Caco-2 (cell line): Measurements from ENCODE around the gene TMEM170A. TPM values are rescaled to one million over a fixed set of nuclear protein-coding genes. Genes with fewer than 3 reads are reported as not detected.

Source experiments
- BruUV-seq: library from RNA; stranded (reverse); fragments of 400-500 nt; replicated peaks from 2 replicates; lab custom pipeline; 2021; lab: Mats Ljungman, UMichigan
- CTCF ChIA-PET: fragments of 300-600 bp; sonication (Branson Sonifier 250); formaldehyde crosslinking; loops from one replicate; lab custom pipeline; 2022; ENCODE audit warnings: antibody characterized with exemption; lab: Charles Lee
- POLR2A ChIA-PET: fragments of 300-600 bp; sonication (Branson Sonifier 250); formaldehyde crosslinking; loops from one replicate; lab custom pipeline; 2022; ENCODE audit warnings: antibody characterized with exemption; lab: Charles Lee
- DNase-seq, 2 experiments: peaks; one replicate each; pipeline versions ENCODE4 v3.0.0 to v3.0.0-alpha.2; 2020 to 2022
- H3K27me3 ChIP-seq: replicated peaks from 2 replicates; pipeline ENCODE4 v1.6.0; 2011; ENCODE audit warnings: low read length; ENCODE audit not compliant: control insufficient read depth, insufficient read depth
- H3K36me3 ChIP-seq: 2 replicates; pipeline ENCODE4 v1.5.1; 2011; ENCODE audit warnings: low read length; ENCODE audit not compliant: control insufficient read depth, insufficient read depth
- H3K4me1 ChIP-seq: fragments of 250-450 bp; sonication (Bioruptor Pico); 2 replicates; pipeline ENCODE4 v1.5.1; 2020; ENCODE audit warnings: mild to moderate bottlenecking
- H3K4me3 ChIP-seq: 2 replicates; pipeline ENCODE4 v1.5.1; 2011; ENCODE audit warnings: low read depth, mild to moderate bottlenecking, control low read depth, low read length
- H3K9me3 ChIP-seq: fragments of 250-450 bp; sonication (Bioruptor Pico); 2 replicates; pipeline ENCODE4 v1.5.1; 2020; ENCODE audit warnings: mild to moderate bottlenecking, moderate library complexity
- H3K27ac Mint-ChIP-seq: one replicate; pipeline ENCODE4 v1.8.0; 2022; ENCODE audit warnings: mixed read lengths; ENCODE audit not compliant: unreplicated experiment
- H3K27me3 Mint-ChIP-seq: one replicate; pipeline ENCODE4 v1.8.0; 2022; ENCODE audit warnings: mixed read lengths; ENCODE audit not compliant: insufficient read depth, unreplicated experiment
- H3K36me3 Mint-ChIP-seq: one replicate; pipeline ENCODE4 v1.8.0; 2022; ENCODE audit warnings: mild to moderate bottlenecking, mixed read lengths; ENCODE audit not compliant: insufficient read depth, unreplicated experiment
- H3K4me1 Mint-ChIP-seq: one replicate; pipeline ENCODE4 v1.8.0; 2022; ENCODE audit warnings: low read depth, mixed read lengths; ENCODE audit not compliant: unreplicated experiment
- H3K4me3 Mint-ChIP-seq: one replicate; pipeline ENCODE4 v1.8.0; 2022; ENCODE audit warnings: mild to moderate bottlenecking, moderate library complexity, mixed read lengths; ENCODE audit not compliant: unreplicated experiment
- H3K9me3 Mint-ChIP-seq: one replicate; pipeline ENCODE4 v1.8.0; 2022; ENCODE audit warnings: mixed read lengths; ENCODE audit not compliant: unreplicated experiment
- CTCF ChIP-seq, 2 experiments: fragments of 200-600 bp in 1 of 2; IDR thresholded peaks; 1 replicate in 1 of 2; 2 replicates in 1 of 2; pipeline versions ENCODE4 v1.5.1 to v1.8.0; 2011 to 2022; ENCODE audit warnings: antibody characterized with exemption in 1 of 2, control low read depth in 1 of 2, inconsistent platforms in 1 of 2, low read depth in 1 of 2, low read length in 1 of 2, mild to moderate bottlenecking in 1 of 2, moderate library complexity in 1 of 2; ENCODE audit not compliant: insufficient read depth in 1 of 2, severe bottlenecking in 1 of 2, unreplicated experiment in 1 of 2
- intact Hi-C: fragments of 100-400 bp; cut with micrococcal nuclease; formaldehyde crosslinking; loops from one replicate; pipeline ENCODE4 v1.10.0; 2022; ENCODE audit not compliant: unreplicated experiment
- total RNA-seq: library from RNA; stranded (reverse); gene quantifications from 2 replicates; pipeline ENCODE4 v1.2.3, GENCODE V29; 2022

Gene TMEM170A
- total RNA-seq, 1 experiment from 2014 or later: 63.6 TPM

- Mint-ChIP-seq H3K4me1 (no peaks in the 10 kb centered on the region), H3K27me3 (no peaks in the 10 kb centered on the region), H3K9me3 (no peaks in the 10 kb centered on the region), H3K27ac (no peak overlapping the region), H3K36me3 (peaks cover 46% of the 10 kb centered on the region), H3K4me3 (no peak overlapping the region)
- H3K27me3 ChIP-seq: no peaks in the 10 kb centered on the region
- POLR2A ChIA-PET: no interaction called here
- no peak overlapping the region for H3K4me3 ChIP-seq
- CTCF ChIA-PET: interaction anchor here (0.6 kb wide), 1 partner anchor 201 kb away, joined by 3 read pairs; no protein-coding TSS in a partner anchor
- no peaks in the 10 kb centered on the region for H3K36me3 ChIP-seq
- DNase-seq: no peak
- no TSS peak for BruUV-seq
- no peaks in the 10 kb centered on the region for H3K9me3 ChIP-seq
- intact Hi-C loops: no loop called here
- H3K4me1 ChIP-seq: no peaks in the 10 kb centered on the region
- TF ChIP-seq CTCF (IDR thresholded peaks at IDR 0.05; ENCODE audit: insufficient read depth in 1 of 2, low read depth in 1 of 2, low read length in 1 of 2, severe bottlenecking in 1 of 2, unreplicated experiment in 1 of 2): no peak
Observed at GRCh38 chr16:75445298-75445697, 19.2 kb downstream of the TMEM170A start.

GRCh38 chr16:75443298-75443697 lies 21.2 kb downstream of the TMEM170A start:
- no peak overlapping the region for H3K27ac Mint-ChIP-seq
- peaks cover 29% of the 10 kb centered on the region for H3K36me3 Mint-ChIP-seq
- H3K9me3 Mint-ChIP-seq: no peaks in the 10 kb centered on the region
- H3K4me3 Mint-ChIP-seq: no peak overlapping the region
- TF ChIP-seq CTCF (IDR thresholded peaks at IDR 0.05; ENCODE audit: insufficient read depth in 1 of 2, low read depth in 1 of 2, low read length in 1 of 2, severe bottlenecking in 1 of 2, unreplicated experiment in 1 of 2): no peak
- no peaks in the 10 kb centered on the region for H3K27me3 Mint-ChIP-seq
- no peaks in the 10 kb centered on the region for H3K9me3 ChIP-seq
- H3K36me3 ChIP-seq: no peaks in the 10 kb centered on the region
- no peaks in the 10 kb centered on the region for H3K27me3 ChIP-seq
- ChIA-PET CTCF (no interaction called here), POLR2A (no interaction called here)
- no peak for DNase-seq
- no peaks in the 10 kb centered on the region for H3K4me1 Mint-ChIP-seq
- no peak overlapping the region for H3K4me3 ChIP-seq
- intact Hi-C loops: no loop called here
- no peaks in the 10 kb centered on the region for H3K4me1 ChIP-seq
- no TSS peak for BruUV-seq

- no peaks in the 10 kb centered on the region for H3K9me3 ChIP-seq
- Mint-ChIP-seq H3K27me3 (no peaks in the 10 kb centered on the region), H3K4me3 (peak overlapping the region; percentile 81), H3K36me3 (peaks cover 42% of the 10 kb centered on the region), H3K9me3 (no peaks in the 10 kb centered on the region), H3K27ac (peak overlapping the region; percentile 88), H3K4me1 (peaks cover 14% of the 10 kb centered on the region)
- no peaks in the 10 kb centered on the region for H3K27me3 ChIP-seq
- no peaks in the 10 kb centered on the region for H3K36me3 ChIP-seq
- POLR2A ChIA-PET: interaction anchor here (0.6 to 1.8 kb wide), 9 partner anchors 16 to 1291 kb away, joined by 3 to 10 read pairs (median 5); partner anchors contain the start of gene WDR59
- TF ChIP-seq CTCF (IDR thresholded peaks at IDR 0.05; ENCODE audit: insufficient read depth in 1 of 2, low read depth in 1 of 2, low read length in 1 of 2, severe bottlenecking in 1 of 2, unreplicated experiment in 1 of 2): no peak
- peak overlapping the region; percentile 81 for H3K4me3 ChIP-seq
- DNase-seq: peak; percentile 77 to 85
- intact Hi-C loops: loop anchor here (1.0 kb wide), 2 partner anchors 30 to 191 kb away; partner anchors contain the start of gene TMEM170A
- CTCF ChIA-PET: interaction anchor here (0.6 to 2.3 kb wide), 5 partner anchors 11 to 122 kb away, joined by 3 to 15 read pairs (median 3); partner anchors contain the start of genes CHST6, TMEM170A and TMEM231
- BruUV-seq: TSS peak; percentile 92
- no peaks in the 10 kb centered on the region for H3K4me1 ChIP-seq
Observed at GRCh38 chr16:75433732-75434413, 30.6 kb downstream of the TMEM170A start.
